Measurements from ENCODE around the gene PPP1R2.

PPP1R2 gene

GRCh38 chr3:195563317-195563716, 20.2 kb upstream of the PPP1R2 start:
- no peak for DNase-seq

- no peak for DNase-seq
Observed at GRCh38 chr3:195559723-195560409, 16.7 kb upstream of the PPP1R2 start.

- DNase-seq = no peak
Observed at GRCh38 chr3:195558602-195559001, 15.5 kb upstream of the PPP1R2 start.

DNA sequence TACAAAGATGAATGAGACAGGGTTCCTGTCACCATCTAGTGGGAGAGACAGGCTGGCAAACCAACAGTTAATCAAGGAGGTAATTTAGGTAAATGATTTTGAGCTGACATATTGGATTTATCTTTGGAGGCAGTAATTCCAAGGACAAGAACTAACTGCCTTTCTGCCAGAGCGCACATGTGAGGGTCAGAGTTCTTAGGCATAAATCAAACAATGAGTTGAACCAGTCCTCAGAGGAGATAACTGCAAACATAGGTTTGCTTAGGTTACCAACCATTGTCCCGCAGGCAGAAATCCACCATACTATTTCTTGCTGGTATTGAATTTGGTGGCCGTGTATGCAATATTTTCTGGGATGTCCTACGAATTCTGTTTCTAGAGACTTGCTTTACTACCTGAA, 14.2 kb upstream of the PPP1R2 start:
- no peak for DNase-seq

GRCh38 chr3:195556390-195556789, 13.3 kb upstream of the PPP1R2 start:
- no peak for DNase-seq

GRCh38 chr3:195555110-195555509, 12.0 kb upstream of the PPP1R2 start:
- no peak for DNase-seq

GRCh38 chr3:195554458-195554857, 11.3 kb upstream of the PPP1R2 start:
- no peak for DNase-seq

GRCh38 chr3:195553268-195553667, 10.1 kb upstream of the PPP1R2 start:
- DNase-seq = no peak

GRCh38 chr3:195551381-195551978, 8.4 kb upstream of the PPP1R2 start:
- no peak for DNase-seq

- no peak for DNase-seq
Observed at GRCh38 chr3:195550723-195551122, 7.6 kb upstream of the PPP1R2 start.

DNA sequence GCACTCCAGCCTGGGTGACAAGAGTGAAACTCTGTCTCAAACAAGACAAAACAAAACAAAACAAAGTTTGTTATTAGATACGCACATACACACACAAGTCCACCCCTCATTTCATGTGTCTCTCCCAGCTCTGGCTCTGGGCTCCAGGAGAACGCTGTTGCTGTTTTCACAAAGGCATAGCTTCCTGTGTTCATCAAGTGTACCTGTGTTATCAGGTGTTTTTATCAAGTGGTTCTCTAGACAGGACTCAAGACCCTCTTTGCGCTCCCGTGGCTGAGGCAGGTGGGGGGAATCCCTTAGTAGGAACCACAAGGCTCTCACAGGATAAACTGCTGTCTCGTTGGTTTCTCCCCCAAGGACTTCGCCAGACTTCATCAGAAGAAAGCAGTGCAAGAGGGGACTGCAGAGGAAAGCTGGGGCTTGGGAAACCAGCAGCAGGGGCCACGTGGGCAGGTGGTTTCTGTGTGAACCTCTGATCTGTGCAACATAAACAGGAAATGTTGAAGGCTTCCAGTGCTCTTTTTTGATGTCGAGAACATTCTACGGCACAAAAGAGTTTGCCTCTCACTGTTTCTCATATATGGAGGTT, 6.9 kb upstream of the PPP1R2 start:
- peak; percentile 57 for DNase-seq

DNA sequence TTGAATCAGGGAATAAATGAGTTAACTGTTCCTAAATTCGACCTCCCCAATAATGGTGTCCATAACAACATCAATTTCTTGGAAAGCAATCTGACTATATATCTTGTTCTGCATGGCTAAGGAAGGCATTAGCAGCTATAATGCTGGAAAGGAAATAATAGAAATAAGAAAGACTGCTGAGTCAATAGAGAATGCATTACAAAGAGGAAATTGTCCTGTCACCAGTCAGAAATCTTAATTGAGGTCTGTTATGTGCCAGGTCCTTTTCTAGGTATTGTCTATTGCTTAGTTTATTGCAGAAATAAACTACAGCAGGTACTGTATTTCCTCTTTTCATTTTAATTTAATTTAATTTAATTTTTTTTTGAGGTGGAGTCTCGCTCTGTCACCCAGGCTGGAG, 5.9 kb upstream of the PPP1R2 start:
- no peak for DNase-seq

GRCh38 chr3:195548501-195548900, 5.4 kb upstream of the PPP1R2 start:
- DNase-seq = no peak

DNA sequence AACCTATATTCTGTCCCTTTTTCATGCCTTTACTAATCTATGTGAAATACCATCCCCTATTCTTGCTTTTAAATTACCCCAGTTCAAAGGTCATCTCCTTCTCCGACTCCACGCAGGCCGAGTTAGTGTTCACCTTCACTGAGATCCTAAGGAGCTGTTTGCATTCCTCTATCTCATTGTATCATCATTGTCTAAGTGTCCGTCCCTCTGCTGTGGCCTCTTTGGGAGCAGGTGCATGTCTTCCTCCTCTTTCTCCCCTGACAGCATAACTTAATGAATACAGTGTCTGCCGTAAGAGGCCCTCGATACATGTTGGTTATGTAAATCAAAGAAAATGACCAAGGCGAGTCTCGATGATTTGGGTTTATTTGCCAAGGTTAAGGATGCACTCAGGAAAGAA, 4.9 kb upstream of the PPP1R2 start:
- DNase-seq = no peak

- no peak for DNase-seq
Observed at GRCh38 chr3:195546130-195546560, 3.0 kb upstream of the PPP1R2 start.

- DNase-seq = no peak
Observed at GRCh38 chr3:195544634-195545033, 1.5 kb upstream of the PPP1R2 start.

DNA sequence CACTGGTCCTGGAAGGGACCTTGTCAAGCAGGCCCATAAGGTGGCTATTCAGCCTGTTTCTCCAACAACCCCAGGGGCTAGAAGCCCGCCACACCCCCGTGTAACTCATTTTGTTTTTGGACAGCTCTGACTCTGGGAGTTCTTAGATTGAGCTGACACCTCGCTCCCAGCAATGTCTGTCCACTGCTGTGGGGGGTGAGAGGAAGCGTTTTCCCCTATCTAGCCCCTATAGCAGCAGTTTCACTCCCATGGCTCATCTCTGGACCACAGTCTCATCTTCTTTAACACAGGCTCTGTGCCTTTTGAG, 1.1 kb upstream of the PPP1R2 start:
- no peak for DNase-seq

- DNase-seq = no peak
Observed at GRCh38 chr3:195543500-195544229, 540 bp upstream of the PPP1R2 start.

- no peak for DNase-seq
Observed at GRCh38 chr3:195542316-195542697, 818 bp downstream of the PPP1R2 start.

DNA sequence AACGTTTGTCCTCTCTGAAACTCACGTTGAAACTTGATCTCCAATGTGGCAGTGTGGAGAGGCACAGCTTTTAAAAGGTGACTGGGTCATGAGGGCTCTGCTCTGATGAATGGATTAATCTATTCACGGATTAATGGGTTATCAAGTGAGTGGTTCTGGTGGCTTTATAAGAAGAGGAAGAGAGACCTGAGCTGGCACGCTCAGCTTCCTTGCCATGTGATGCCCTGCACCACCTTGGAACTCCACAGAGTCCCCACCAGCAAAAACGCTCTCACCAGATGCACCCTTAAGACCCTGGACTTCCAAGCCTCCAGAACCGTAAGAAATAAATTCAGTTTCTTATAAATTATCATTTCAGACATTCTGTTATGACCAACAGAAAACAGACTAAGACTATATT, 2.6 kb downstream of the PPP1R2 start:
- DNase-seq = no peak

DNA sequence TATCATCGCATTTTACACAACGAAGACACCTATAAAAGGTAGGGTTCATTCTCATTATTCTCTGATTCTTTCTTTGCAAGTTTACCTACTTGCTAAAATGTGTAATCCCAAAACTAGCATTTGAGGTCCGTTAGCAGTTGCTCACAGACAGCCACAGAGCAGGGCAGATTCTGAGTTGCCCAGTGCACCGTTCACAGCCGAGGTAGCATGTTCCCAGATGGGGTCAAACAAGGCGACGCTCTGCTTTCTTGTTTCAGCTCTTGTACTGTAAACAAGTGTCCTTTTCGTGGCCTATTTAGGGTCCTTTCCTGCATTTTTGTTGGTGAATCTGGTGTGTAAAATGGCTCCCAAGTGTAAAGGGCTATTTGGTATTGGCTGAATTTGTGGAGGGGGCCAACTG, 3.1 kb downstream of the PPP1R2 start:
- DNase-seq = no peak

DNA sequence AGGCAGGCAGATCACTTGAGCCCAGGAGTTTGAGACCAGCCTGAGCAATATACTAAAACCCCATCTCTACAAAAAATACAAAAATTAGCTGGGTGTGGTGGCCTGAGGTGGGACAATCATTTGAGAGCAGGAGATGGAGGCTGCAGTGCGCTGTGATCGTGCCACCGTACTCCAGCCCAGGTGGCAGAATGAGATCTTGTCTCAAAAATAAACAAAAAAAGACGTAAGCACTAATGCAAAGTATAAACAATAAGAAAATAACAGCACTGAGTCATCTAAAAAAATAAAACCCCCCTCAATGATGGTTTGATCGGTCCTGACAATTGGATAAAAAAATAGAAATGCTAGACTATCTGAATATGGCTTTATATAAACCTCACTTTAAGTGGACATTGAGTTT, 3.6 kb downstream of the PPP1R2 start:
- DNase-seq = no peak

DNA sequence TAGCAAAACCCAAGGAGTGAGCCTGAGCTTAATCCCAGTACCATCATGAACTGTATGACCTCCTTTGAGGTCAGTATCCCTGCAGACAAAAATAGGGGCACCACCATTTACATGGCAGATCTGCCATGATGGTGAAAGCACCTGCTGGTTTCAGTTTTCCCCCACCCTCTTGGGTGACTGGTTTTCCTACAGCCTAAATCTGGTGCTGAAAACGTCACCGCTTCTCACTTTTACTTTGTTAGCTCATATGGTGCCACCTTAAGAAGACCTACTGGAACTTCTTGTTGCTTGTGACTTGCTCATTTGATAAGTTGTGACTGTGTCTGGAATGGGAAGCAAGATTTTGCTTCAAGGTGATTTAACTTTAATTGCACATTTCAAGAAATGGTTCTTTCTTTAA, 5.1 kb downstream of the PPP1R2 start:
- no peak for DNase-seq

- no peak for DNase-seq
Observed at GRCh38 chr3:195535293-195535692, 7.8 kb downstream of the PPP1R2 start.
